ENCODE results near the gene TENT4B.

Gene TENT4B

DNA sequence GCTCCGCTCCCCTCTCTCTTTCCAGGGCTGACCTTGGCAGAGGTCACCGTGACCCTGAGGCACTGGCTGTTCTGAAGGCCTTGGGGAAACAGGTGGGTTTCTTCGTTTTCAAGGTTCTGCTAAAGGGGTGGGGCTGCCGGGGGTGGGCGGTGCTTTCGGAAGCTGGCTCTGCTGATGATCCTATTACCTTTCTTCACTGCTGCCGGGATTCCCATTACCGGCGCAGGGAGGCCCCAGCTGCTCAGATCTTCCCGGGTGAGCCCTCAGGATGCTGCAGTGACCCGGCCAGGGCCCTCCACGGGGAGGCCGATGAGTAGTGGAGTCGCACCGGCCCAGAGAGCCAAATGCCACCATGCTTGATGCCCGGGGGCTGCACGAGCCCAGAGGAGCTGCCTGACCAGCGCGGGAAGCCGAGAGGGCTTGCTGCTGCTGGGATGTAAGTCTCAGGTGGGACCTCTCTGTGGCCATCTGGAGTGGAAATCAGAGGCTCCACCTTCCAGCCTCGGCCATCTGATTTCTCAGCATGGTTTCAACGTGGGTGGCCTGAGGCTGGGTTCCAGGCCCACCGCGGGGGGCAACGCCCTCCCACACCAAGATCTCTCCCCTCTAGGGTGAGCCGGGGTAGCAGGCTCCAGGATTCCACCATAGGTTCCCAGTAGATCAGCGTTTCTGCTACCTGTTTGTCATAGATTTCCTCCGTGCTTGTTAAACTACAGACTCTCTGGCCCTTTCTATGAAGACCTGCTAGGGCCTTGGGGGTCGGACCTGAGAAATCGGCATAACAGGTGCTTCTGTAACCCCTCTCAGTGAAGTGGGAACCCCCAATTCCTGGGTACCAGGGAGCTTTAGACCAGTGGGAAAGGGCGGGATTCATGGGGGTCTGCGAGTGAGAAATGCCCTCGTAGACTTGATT is 91.7 kb downstream of the TENT4B start:
- no peak overlapping the region for H3K4me3 ChIP-seq (ENCODE audit: low read length)
- TF ChIP-seq, protein P1, sequence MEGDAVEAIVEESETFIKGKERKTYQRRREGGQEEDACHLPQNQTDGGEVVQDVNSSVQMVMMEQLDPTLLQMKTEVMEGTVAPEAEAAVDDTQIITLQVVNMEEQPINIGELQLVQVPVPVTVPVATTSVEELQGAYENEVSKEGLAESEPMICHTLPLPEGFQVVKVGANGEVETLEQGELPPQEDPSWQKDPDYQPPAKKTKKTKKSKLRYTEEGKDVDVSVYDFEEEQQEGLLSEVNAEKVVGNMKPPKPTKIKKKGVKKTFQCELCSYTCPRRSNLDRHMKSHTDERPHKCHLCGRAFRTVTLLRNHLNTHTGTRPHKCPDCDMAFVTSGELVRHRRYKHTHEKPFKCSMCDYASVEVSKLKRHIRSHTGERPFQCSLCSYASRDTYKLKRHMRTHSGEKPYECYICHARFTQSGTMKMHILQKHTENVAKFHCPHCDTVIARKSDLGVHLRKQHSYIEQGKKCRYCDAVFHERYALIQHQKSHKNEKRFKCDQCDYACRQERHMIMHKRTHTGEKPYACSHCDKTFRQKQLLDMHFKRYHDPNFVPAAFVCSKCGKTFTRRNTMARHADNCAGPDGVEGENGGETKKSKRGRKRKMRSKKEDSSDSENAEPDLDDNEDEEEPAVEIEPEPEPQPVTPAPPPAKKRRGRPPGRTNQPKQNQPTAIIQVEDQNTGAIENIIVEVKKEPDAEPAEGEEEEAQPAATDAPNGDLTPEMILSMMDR (conservative IDR thresholded peaks at IDR 0.05; ENCODE audit: low read depth, low read length), result no peak
- no peak for DNase-seq (ENCODE audit: low read depth)

DNA sequence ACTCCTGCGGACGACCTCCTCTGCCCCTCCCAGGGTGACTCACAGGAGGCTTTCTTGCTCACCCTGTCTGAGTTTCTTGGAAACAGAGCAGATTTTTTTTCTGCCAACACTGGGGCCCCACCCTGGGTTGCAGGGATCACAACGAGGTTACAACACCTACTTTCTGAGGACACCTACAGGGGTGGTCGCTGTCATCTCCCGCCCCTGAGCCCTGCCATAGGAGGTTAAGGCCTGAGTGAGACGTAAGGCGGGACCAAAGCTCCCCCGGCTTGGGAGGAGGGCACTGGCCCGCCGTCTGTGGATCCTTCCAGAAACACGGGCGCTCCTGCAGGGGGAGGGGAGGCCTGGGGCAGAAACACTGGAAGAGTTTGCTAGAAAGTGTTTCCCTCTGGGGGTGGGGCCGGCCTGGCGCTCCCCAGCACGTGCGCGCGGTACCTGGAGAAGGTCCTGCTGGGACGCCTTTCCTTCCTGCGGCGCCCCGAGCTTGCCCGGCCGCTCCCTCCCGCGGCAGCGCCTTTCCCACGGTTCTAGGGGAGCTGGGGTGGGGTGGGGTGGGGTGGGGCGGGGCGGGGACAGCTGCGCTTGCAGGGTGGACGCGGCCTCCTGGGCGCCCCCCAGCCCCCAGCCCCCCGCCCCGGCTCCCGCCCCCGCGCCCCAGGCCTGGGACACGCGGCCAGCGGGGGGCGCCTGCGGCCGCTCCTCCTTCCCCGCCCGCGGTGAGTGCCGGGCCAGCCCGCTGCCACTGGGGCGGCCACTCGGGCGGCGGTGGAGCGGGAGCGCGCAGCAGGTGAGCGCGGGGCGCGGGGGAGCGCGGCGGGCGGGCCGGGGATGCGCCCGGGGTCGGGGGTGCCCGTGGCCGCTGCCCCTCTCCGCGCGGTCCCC is 92.6 kb downstream of the TENT4B start:
- DNase-seq (ENCODE audit: low read depth), result no peak
- TF ChIP-seq, protein P1 (conservative IDR thresholded peaks at IDR 0.05; ENCODE audit: low read depth, low read length), result peak; percentile 6
- peak overlapping the region; percentile 61 for H3K4me3 ChIP-seq (ENCODE audit: low read length)

DNA sequence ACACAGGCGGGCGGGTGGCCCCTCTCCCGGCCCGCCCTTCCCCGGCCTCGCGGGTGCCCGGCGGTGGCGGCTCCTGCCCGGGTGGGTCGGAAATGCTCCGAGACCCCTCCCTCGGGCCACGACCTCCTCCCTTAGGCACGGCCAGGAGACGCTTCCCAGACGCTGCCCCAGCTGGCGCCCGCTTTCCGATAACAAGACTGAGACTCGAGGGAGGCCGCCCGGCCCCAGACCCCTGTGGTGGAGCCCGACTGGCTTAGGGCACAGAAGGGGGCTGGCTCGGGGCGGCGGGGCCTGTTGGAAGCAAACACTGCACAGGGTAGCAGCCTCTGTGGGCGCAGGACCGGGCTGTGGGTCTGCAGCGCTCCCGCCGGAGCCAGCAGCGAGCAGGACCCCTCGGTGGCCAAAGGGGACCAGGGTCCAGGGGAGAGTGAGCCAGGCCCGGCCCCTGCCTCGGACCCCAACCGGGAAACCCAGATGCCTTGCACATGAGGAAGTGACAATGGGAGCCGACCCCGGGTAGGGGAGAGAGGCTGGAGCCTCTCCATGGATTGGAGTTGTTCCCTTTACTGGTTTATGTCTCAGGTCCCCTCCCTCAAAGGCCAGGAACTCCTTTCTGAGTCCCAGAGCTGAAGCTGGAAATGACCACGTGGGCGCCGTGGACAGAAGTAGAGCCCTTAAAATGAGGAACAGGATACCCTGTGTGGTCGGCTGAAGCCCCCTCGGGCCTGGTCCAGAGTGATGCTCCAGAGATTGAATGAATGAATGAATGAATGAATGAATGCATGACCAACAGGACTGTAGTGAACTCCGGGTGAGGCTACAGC is 93.4 kb downstream of the TENT4B start:
- no peak for DNase-seq (ENCODE audit: low read depth)
- TF ChIP-seq, protein P1 (conservative IDR thresholded peaks at IDR 0.05; ENCODE audit: low read depth, low read length), result no peak
- H3K4me3 ChIP-seq (ENCODE audit: low read length), result peak overlapping the region; percentile 61

DNA sequence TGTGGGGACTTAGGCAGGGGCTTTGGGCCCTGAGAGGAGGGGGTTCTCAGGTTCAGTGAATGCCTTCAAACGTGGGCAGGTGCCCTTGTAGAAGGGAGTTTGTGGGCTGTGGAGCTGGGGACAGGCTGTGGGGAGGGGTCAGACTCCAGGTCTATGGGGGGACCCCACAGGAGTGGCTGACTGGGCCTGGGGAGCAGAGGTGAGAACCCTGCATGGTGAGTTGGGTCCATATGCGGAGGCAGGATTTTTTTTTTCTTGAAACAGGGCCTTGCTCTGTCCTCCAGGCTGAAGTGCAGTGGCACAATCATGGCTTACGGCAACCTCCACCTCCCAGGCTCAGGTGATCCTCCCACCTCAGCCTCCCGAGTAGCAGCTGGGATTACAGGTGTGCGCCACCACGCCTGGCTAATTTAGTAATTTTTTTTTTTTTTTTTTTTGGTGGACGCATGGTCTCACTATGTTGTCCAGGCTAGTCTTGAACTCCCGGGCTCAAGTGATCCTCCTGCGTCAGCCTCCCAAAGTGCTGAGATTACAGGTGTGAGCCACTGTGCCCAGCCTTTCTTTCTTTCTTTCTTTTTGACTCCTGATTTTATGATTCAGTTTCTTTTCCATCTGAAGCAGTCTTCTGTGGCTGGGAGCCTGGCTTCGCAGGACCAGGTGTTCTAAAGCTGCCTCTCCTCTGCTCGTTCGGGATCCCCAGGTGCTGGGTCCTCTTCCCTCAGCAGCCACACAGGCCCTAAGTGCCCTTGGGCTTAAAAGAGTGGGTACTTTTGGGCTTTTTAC is 94.2 kb downstream of the TENT4B start:
- TF ChIP-seq, protein P1 (conservative IDR thresholded peaks at IDR 0.05; ENCODE audit: low read depth, low read length), result no peak
- no peak for DNase-seq (ENCODE audit: low read depth)
- no peak overlapping the region for H3K4me3 ChIP-seq (ENCODE audit: low read length)

DNA sequence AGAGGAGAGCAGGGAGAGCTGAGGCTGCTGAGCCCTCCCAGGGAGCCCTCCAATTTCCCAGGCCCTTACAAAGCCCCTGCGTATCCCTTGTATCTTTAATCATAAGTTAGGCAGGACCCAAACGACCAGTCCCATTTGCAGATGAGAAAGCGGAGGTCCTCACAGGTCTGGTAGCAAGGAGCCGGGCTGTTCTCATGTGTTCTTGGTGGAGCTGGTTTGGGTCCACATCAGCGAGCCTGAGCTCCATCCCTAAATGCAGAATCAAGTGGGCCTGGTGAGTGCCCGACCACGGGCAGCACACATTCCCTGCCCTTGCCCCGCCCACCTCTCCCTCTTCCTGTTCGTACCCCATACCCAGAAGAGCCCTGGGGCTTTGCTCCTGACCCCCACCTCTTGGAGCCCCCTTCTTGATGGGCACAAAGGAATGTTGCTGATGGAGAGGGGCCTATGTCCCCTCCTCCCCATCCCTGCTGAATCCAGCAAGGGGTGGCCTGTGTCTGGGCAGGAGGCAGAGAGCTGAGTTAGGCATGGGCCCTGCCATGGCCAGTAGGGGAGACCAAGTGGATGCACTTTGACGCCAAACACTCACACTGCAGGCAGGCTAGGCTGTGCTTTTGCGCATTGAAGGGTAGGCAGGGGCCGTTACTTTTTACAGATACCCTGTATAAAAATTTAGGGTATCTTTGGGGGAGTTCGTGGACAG is 95.0 kb downstream of the TENT4B start:
- DNase-seq (ENCODE audit: low read depth), result no peak
- TF ChIP-seq, protein P1 (conservative IDR thresholded peaks at IDR 0.05; ENCODE audit: low read depth, low read length), result no peak
- H3K4me3 ChIP-seq (ENCODE audit: low read length), result no peak overlapping the region

Data from retinal pigment epithelial cell (primary cell).